Measurements from ENCODE around the gene CELSR1. TPM values are rescaled to one million over a fixed set of nuclear protein-coding genes. Genes with fewer than 3 reads are reported as not detected.

Gene CELSR1
- total RNA-seq, 1 donor from 2014 or later = 16.0 TPM

DNA sequence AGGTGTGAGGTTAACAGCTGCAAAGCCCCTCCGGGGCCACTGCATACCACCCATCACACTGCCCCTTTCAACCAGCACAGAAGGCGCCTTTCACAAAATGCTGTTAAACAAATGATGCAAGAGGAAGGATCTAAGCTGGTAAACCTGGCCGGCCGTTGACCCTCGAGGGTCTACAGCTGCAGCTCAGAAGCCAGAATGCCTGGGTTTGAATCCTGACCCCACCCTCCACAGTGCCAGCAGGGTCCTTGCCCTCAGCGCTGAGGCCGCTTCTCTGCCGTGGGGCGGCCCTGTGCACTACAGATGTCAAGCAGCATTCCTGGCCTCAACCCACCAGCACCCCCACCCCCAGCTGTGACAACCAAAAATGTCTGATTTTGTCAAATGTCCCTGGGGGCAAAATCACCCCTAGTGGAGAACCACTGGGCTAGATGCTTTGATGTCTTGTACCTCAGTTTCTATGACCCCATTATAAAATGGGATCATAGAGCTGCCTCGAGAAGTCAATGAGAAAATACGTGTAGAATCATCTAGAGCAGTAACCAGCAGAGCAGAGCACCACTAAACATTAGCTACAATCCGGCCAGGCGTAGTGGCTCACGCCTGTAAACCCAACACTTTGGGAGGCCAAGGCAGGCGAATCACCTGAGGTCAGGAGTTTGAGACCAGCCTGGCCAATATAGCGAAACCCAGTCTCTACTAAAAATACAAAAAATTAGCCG is 77.9 kb downstream of the CELSR1 start:
- DNase-seq (ENCODE audit: extremely low spot score, unreplicated experiment) = no peak
- Mint-ChIP-seq H3K4me3 (ENCODE audit: unreplicated experiment) (no peak overlapping the region), H3K27ac (ENCODE audit: unreplicated experiment) (no peak overlapping the region)

GRCh38 chr22:46458525-46458924 is 78.9 kb downstream of the CELSR1 start:
- DNase-seq (ENCODE audit: extremely low spot score, unreplicated experiment) = no peak
- H3K36me3 Mint-ChIP-seq (ENCODE audit: unreplicated experiment) = peaks cover 8% of the 10 kb centered on the region
- no peak overlapping the region for H3K4me3 Mint-ChIP-seq (ENCODE audit: unreplicated experiment)
- H3K9me3 Mint-ChIP-seq (ENCODE audit: unreplicated experiment) = no peaks in the 10 kb centered on the region
- TF ChIP-seq, protein P1, sequence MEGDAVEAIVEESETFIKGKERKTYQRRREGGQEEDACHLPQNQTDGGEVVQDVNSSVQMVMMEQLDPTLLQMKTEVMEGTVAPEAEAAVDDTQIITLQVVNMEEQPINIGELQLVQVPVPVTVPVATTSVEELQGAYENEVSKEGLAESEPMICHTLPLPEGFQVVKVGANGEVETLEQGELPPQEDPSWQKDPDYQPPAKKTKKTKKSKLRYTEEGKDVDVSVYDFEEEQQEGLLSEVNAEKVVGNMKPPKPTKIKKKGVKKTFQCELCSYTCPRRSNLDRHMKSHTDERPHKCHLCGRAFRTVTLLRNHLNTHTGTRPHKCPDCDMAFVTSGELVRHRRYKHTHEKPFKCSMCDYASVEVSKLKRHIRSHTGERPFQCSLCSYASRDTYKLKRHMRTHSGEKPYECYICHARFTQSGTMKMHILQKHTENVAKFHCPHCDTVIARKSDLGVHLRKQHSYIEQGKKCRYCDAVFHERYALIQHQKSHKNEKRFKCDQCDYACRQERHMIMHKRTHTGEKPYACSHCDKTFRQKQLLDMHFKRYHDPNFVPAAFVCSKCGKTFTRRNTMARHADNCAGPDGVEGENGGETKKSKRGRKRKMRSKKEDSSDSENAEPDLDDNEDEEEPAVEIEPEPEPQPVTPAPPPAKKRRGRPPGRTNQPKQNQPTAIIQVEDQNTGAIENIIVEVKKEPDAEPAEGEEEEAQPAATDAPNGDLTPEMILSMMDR (IDR thresholded peaks at IDR 0.05) = no peak
- H3K27ac Mint-ChIP-seq (ENCODE audit: unreplicated experiment) = no peak overlapping the region
- H3K27me3 Mint-ChIP-seq (ENCODE audit: unreplicated experiment) = no peaks in the 10 kb centered on the region
- peaks cover 47% of the 10 kb centered on the region for H3K4me1 Mint-ChIP-seq (ENCODE audit: unreplicated experiment)

More for the DNA sequence above, 77.9 kb downstream of the CELSR1 start:
- Mint-ChIP-seq H3K27me3 (ENCODE audit: unreplicated experiment) (no peaks in the 10 kb centered on the region), H3K36me3 (ENCODE audit: unreplicated experiment) (peaks cover 12% of the 10 kb centered on the region), H3K9me3 (ENCODE audit: unreplicated experiment) (no peaks in the 10 kb centered on the region), H3K4me1 (ENCODE audit: unreplicated experiment) (peaks cover 39% of the 10 kb centered on the region)
- TF ChIP-seq, protein P1 (IDR thresholded peaks at IDR 0.05) = no peak

- Mint-ChIP-seq H3K9me3 (ENCODE audit: unreplicated experiment) (no peaks in the 10 kb centered on the region), H3K27ac (ENCODE audit: unreplicated experiment) (peak overlapping the region; percentile 81), H3K36me3 (ENCODE audit: unreplicated experiment) (peaks cover 5% of the 10 kb centered on the region), H3K4me3 (ENCODE audit: unreplicated experiment) (no peak overlapping the region), H3K4me1 (ENCODE audit: unreplicated experiment) (peaks cover 50% of the 10 kb centered on the region), H3K27me3 (ENCODE audit: unreplicated experiment) (no peaks in the 10 kb centered on the region)
- no peak for DNase-seq (ENCODE audit: extremely low spot score, unreplicated experiment)
- TF ChIP-seq, protein P1 (IDR thresholded peaks at IDR 0.05) = no peak
Measured at GRCh38 chr22:46457502-46458488, 79.6 kb downstream of the CELSR1 start.

- H3K4me3 Mint-ChIP-seq (ENCODE audit: unreplicated experiment) = no peak overlapping the region
- no peaks in the 10 kb centered on the region for H3K27me3 Mint-ChIP-seq (ENCODE audit: unreplicated experiment)
- H3K27ac Mint-ChIP-seq (ENCODE audit: unreplicated experiment) = no peak overlapping the region
Measured at GRCh38 chr22:46456818-46457163, 80.6 kb downstream of the CELSR1 start.

More at GRCh38 chr22:46456818-46457163, 80.6 kb downstream of the CELSR1 start:
- DNase-seq (ENCODE audit: extremely low spot score, unreplicated experiment) = no peak
- Mint-ChIP-seq H3K4me1 (ENCODE audit: unreplicated experiment) (peaks cover 49% of the 10 kb centered on the region), H3K9me3 (ENCODE audit: unreplicated experiment) (no peaks in the 10 kb centered on the region), H3K36me3 (ENCODE audit: unreplicated experiment) (no peaks in the 10 kb centered on the region)
- TF ChIP-seq, protein P1 (IDR thresholded peaks at IDR 0.05) = no peak
